GM18868 (cell line): Measurements from ENCODE around the gene ADH1C.
"Not testable (repeated sequence)": the region's sequence is repeated elsewhere in the genome, so short reads cannot be mapped to it uniquely, and the experiment has no call there.

ENCODE experiments used
- ATAC-seq: cut with Tn5 transposase; IDR thresholded peaks from one replicate; pipeline ENCODE4 v1.9.1; 2021; ENCODE audit warnings: mild to moderate bottlenecking, moderate library complexity; ENCODE audit not compliant: unreplicated experiment

ADH1C gene

GRCh38 chr4:99359480-99360204 lies 7.1 kb upstream of the ADH1C start:
- no peak for ATAC-seq

- no peak for ATAC-seq
Observed at GRCh38 chr4:99357948-99358347, 5.4 kb upstream of the ADH1C start.

GRCh38 chr4:99356992-99357391 lies 4.4 kb upstream of the ADH1C start:
- ATAC-seq, result no peak

GRCh38 chr4:99356149-99356548 lies 3.6 kb upstream of the ADH1C start:
- ATAC-seq, result not testable (repeated sequence)

- ATAC-seq, result no peak
Observed at GRCh38 chr4:99351487-99351886, 1.1 kb downstream of the ADH1C start.

GRCh38 chr4:99349338-99349737 lies 3.2 kb downstream of the ADH1C start:
- ATAC-seq, result no peak

GRCh38 chr4:99342624-99343023 lies 9.9 kb downstream of the ADH1C start:
- not testable (repeated sequence) for ATAC-seq

GRCh38 chr4:99341426-99341825 lies 11.1 kb downstream of the ADH1C start:
- no peak for ATAC-seq

- ATAC-seq, result no peak
Observed at GRCh38 chr4:99339172-99339571, 13.4 kb downstream of the ADH1C start.

- no peak for ATAC-seq
Observed at GRCh38 chr4:99336553-99336952, 16.0 kb downstream of the ADH1C start.

- no peak for ATAC-seq
Observed at GRCh38 chr4:99334880-99335279, 17.7 kb downstream of the ADH1C start.

- ATAC-seq, result no peak
Observed at GRCh38 chr4:99330648-99331047, 21.9 kb downstream of the ADH1C start.

- no peak for ATAC-seq
Observed at GRCh38 chr4:99329876-99330275, 22.7 kb downstream of the ADH1C start.

GRCh38 chr4:99324979-99325378 lies 27.6 kb downstream of the ADH1C start:
- ATAC-seq, result no peak

- ATAC-seq, result no peak
Observed at GRCh38 chr4:99324361-99324760, 28.2 kb downstream of the ADH1C start.

GRCh38 chr4:99323756-99324155 lies 28.8 kb downstream of the ADH1C start:
- ATAC-seq, result no peak

GRCh38 chr4:99321241-99322191 lies 31.0 kb downstream of the ADH1C start, which contains the start of gene ADH1B:
ADH1B (minus strand) TSS chr4:99321401; CDS start chr4:99321331, 70 bp downstream.
- ATAC-seq, result no peak

GRCh38 chr4:99317811-99318210 lies 34.7 kb downstream of the ADH1C start:
- not testable (repeated sequence) for ATAC-seq

GRCh38 chr4:99317354-99317753 lies 35.2 kb downstream of the ADH1C start:
- no peak for ATAC-seq

- ATAC-seq, result no peak
Observed at GRCh38 chr4:99315839-99316238, 36.7 kb downstream of the ADH1C start.

- no peak for ATAC-seq
Observed at GRCh38 chr4:99314211-99314610, 38.3 kb downstream of the ADH1C start.

- no peak for ATAC-seq
Observed at GRCh38 chr4:99310389-99310788, 42.2 kb downstream of the ADH1C start.
